ENCODE measurements around the gene PARD3. TPM values are rescaled to one million over a fixed set of nuclear protein-coding genes. Genes with fewer than 3 reads are reported as not detected.

Gene PARD3
- total RNA-seq, 1 donor from 2014 or later, result 37.5 TPM

DNA sequence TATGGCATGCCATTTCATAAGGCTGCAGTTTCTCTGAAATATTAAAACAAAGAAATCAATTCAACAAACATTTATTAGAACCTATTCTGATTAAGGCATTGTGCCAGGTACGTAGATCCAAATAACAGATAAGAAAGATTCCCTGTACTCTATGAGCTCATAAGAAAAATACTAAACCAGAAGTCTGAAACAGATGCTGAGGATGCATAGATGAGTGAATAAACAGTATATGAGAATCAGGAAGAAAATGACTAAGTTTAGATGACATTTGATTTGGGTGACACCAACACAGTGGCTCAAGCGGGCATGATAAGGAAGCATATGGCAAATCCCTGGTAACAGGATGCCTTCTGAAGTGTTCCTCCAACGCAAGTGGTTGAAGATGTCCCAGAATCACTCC is 477.2 kb downstream of the PARD3 start:
- no peak overlapping the region for H3K4me3 ChIP-seq
- no peaks in the 10 kb centered on the region for H3K9me3 ChIP-seq
- intact Hi-C loops (cut with DNase I), result no loop called here
- H3K36me3 ChIP-seq, result no peaks in the 10 kb centered on the region
- H3K4me1 ChIP-seq, result peaks cover 0 to 5% of the 10 kb centered on the region in 2 donors
- no peak for DNase-seq (ENCODE audit: low spot score in 2 of 2)
- TF ChIP-seq, protein P1, sequence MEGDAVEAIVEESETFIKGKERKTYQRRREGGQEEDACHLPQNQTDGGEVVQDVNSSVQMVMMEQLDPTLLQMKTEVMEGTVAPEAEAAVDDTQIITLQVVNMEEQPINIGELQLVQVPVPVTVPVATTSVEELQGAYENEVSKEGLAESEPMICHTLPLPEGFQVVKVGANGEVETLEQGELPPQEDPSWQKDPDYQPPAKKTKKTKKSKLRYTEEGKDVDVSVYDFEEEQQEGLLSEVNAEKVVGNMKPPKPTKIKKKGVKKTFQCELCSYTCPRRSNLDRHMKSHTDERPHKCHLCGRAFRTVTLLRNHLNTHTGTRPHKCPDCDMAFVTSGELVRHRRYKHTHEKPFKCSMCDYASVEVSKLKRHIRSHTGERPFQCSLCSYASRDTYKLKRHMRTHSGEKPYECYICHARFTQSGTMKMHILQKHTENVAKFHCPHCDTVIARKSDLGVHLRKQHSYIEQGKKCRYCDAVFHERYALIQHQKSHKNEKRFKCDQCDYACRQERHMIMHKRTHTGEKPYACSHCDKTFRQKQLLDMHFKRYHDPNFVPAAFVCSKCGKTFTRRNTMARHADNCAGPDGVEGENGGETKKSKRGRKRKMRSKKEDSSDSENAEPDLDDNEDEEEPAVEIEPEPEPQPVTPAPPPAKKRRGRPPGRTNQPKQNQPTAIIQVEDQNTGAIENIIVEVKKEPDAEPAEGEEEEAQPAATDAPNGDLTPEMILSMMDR (IDR thresholded peaks at IDR 0.05), result no peak
- no peak overlapping the region for H3K27ac ChIP-seq
- no peaks in the 10 kb centered on the region for H3K27me3 ChIP-seq

DNA sequence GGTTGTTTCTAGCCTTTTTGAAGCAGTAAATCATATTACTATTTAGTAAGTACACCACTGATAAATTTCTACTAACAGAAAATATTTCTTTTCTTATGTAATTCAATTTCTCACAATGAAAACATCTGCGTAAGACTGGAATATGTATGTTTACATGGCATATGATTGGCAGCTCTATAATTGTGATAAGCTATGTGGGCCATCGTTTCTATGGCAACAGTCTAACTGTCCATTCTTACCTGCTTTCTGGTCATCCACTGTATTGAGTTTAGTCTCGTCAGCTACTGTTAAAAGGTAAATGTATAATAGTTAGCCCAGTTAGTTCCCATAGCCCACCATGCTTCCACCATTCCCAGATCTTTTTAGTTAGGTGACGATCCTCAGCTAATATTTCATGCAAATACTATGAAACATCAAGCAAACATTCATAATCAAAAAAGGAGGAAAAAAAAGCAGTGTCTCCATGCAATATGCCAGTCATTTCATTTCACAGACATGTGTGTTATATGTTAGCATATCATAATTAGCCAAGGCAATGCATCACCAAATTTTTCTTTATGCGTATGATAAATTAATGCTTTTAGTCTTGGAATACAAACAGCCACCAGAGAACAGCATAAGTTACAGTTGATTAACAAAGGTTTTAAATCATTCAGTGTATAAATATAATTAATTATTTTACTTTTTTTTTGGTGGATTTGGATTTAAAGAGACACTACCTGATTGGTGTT is 479.0 kb downstream of the PARD3 start:
- Histone ChIP-seq H3K4me1 (peaks cover 0 to 5% of the 10 kb centered on the region in 2 donors), H3K4me3 (no peak overlapping the region), H3K36me3 (peaks cover 0 to 3% of the 10 kb centered on the region in 2 donors), H3K27me3 (no peaks in the 10 kb centered on the region), H3K9me3 (no peaks in the 10 kb centered on the region), H3K27ac (no peak overlapping the region)
- TF ChIP-seq, protein P1 (IDR thresholded peaks at IDR 0.05), result no peak
- intact Hi-C loops (cut with DNase I), result no loop called here
- no peak for DNase-seq (ENCODE audit: low spot score in 2 of 2)

DNA sequence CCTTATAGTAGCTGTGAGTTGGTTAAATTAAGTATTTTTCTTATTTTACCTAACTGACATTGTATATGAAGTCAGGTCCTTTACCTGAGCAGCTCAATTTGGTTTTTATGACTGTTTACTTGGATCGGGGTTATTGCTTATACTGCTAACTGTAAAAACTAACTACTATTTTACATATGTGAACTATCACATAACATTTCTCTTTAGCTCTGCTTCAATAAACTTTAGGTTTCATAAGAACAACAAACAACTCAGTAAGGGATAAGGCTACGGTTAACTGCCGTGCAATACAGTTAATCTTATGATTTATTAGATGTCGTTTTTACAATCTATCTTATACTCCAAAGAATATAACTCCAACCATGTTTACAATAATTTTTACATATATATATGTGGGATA is 480.2 kb downstream of the PARD3 start:
- Histone ChIP-seq H3K4me1 (no peaks in the 10 kb centered on the region), H3K27ac (no peak overlapping the region), H3K4me3 (no peak overlapping the region), H3K36me3 (peaks cover 0 to 7% of the 10 kb centered on the region in 2 donors), H3K9me3 (no peaks in the 10 kb centered on the region), H3K27me3 (no peaks in the 10 kb centered on the region)
- TF ChIP-seq, protein P1 (IDR thresholded peaks at IDR 0.05), result no peak
- intact Hi-C loops (cut with DNase I), result no loop called here
- no peak for DNase-seq (ENCODE audit: low spot score in 2 of 2)

DNA sequence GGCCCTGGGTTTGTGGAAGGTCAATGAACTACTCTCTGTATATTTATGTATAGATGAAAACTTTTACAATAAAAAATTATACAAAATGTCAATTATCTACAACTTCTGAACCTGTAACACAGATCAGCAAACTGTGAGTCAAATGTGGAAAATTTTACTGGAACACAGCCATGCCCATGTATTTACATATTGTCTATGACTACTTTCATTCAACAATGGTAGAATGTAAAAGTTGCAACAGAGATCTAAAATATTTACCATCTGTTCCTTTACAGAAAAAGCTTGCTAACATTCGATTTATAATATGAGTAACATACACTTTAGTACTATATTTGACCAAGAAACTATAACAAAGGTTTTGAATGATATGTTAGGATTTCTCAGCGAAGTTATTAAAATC is 481.6 kb downstream of the PARD3 start:
- DNase-seq (ENCODE audit: low spot score in 2 of 2), result no peak
- Histone ChIP-seq H3K4me3 (no peak overlapping the region), H3K27me3 (no peaks in the 10 kb centered on the region), H3K36me3 (peaks cover 0 to 7% of the 10 kb centered on the region in 2 donors), H3K9me3 (no peaks in the 10 kb centered on the region), H3K4me1 (no peaks in the 10 kb centered on the region), H3K27ac (no peak overlapping the region)
- TF ChIP-seq, protein P1 (IDR thresholded peaks at IDR 0.05), result no peak
- intact Hi-C loops (cut with DNase I), result no loop called here

DNA sequence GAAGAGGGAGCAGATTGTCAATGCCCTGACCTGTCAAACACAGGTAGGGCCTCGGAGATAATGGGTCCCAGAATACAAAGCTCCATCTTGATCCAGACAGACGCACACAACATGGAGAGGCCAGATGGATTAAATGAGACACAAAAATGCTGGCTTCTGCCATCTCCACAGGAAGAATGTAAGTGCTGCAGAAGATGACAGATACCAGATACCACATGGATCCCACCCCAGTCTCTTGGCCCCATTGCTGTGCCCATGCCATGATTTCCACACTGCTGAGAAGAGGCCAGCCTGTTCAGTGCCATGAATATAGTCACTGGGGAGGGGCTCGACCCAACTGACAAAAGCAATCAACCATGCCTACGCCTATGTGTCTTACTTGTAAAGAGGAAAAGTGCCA is 487.9 kb downstream of the PARD3 start:
- Histone ChIP-seq H3K27ac (no peak overlapping the region), H3K9me3 (no peaks in the 10 kb centered on the region), H3K4me1 (no peaks in the 10 kb centered on the region), H3K36me3 (peaks cover 0 to 10% of the 10 kb centered on the region in 2 donors), H3K27me3 (no peaks in the 10 kb centered on the region), H3K4me3 (no peak overlapping the region)
- TF ChIP-seq, protein P1 (IDR thresholded peaks at IDR 0.05), result no peak
- no peak for DNase-seq (ENCODE audit: low spot score in 2 of 2)
- intact Hi-C loops (cut with DNase I), result no loop called here
